Upper lobe of left lung (tissue), 4 donors: ENCODE measurements around the gene MOB2.

Experiments used
- POLR2A ChIP-seq, 4 donors: fragments of 450-650 bp; IDR thresholded peaks; one replicate each; pipeline ENCODE4 v1.5.1; 2016 to 2017; ENCODE audit warnings: antibody characterized with exemption in 4 of 4, mild to moderate bottlenecking in 2 of 4
- TF ChIP-seq, protein P1 (sequence below), 6 experiments: fragments of 450-650 bp in 4 of 6; fragments of 200-600 bp in 2 of 6; sonication (generic) in 2 of 6; IDR thresholded peaks; one replicate each; pipeline ENCODE4 v1.5.1; 2016 to 2019; ENCODE audit warnings: antibody characterized with exemption in 6 of 6

DNA sequence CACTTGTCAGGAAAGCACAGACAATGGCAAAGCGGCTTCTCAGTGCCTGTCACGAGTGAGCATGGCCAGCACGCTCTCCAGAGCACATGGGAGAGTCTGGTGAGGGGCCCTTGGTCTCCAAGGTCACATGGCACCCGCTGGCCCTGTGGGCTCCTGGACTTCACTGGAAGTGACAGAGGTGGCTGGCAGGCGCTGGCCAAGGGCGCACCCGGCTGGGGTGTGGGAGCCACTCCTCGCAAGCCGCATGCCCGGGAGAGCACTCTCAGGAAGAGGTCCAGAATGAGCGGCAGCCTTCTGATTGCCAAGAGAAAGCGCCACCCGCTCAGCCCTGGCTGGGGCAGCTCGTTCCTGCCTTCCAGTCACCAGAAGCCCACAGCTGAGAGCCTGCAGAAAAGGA lies 17.1 kb upstream of the MOB2 start:
- TF ChIP-seq POLR2A (IDR thresholded peaks at IDR 0.05), result no peak
- TF ChIP-seq, protein P1, sequence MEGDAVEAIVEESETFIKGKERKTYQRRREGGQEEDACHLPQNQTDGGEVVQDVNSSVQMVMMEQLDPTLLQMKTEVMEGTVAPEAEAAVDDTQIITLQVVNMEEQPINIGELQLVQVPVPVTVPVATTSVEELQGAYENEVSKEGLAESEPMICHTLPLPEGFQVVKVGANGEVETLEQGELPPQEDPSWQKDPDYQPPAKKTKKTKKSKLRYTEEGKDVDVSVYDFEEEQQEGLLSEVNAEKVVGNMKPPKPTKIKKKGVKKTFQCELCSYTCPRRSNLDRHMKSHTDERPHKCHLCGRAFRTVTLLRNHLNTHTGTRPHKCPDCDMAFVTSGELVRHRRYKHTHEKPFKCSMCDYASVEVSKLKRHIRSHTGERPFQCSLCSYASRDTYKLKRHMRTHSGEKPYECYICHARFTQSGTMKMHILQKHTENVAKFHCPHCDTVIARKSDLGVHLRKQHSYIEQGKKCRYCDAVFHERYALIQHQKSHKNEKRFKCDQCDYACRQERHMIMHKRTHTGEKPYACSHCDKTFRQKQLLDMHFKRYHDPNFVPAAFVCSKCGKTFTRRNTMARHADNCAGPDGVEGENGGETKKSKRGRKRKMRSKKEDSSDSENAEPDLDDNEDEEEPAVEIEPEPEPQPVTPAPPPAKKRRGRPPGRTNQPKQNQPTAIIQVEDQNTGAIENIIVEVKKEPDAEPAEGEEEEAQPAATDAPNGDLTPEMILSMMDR (IDR thresholded peaks at IDR 0.05), result no peak
